Testis (tissue), 3 donors: ENCODE measurements around the gene EFNB1. TPM values are rescaled to one million over a fixed set of nuclear protein-coding genes. Genes with fewer than 3 reads are reported as not detected.
"Not testable (repeated sequence)": the region's sequence is repeated elsewhere in the genome, so short reads cannot be mapped to it uniquely, and the experiment has no call there.

Experiments used
- DNase-seq: peaks from one replicate; pipeline ENCODE4 v3.0.0-alpha.2; 2019
- H3K27ac ChIP-seq, 2 donors: fragments of 200-600 bp; sonication (generic); one replicate each; pipeline ENCODE4 v1.5.1; 2019
- H3K27me3 ChIP-seq: fragments of 200-600 bp; sonication (generic); one replicate; pipeline ENCODE4 v1.5.1; 2019
- H3K36me3 ChIP-seq: fragments of 200-600 bp; sonication (generic); one replicate; pipeline ENCODE4 v1.5.1; 2017; ENCODE audit warnings: low read depth; ENCODE audit errors: missing control alignments
- H3K4me1 ChIP-seq: fragments of 200-600 bp; sonication (generic); one replicate; pipeline ENCODE4 v1.5.1; 2019
- H3K4me3 ChIP-seq, 2 donors: fragments of 200-600 bp; sonication (generic); one replicate each; pipeline ENCODE4 v1.5.1; 2017 to 2019
- H3K9me3 ChIP-seq: fragments of 200-600 bp; sonication (generic); one replicate; pipeline ENCODE4 v1.5.1; 2017
- CTCF ChIP-seq, 3 experiments: fragments of 450-650 bp in 2 of 3; fragments of 200-600 bp in 1 of 3; sonication (generic) in 1 of 3; IDR thresholded peaks; one replicate each; pipeline ENCODE4 v1.5.1; 2016 to 2019; ENCODE audit warnings: antibody characterized with exemption in 3 of 3, mild to moderate bottlenecking in 2 of 3, moderate library complexity in 1 of 3
- POLR2A ChIP-seq: fragments of 450-650 bp; IDR thresholded peaks from one replicate; pipeline ENCODE4 v1.6.1; 2017; ENCODE audit warnings: antibody characterized with exemption, mild to moderate bottlenecking, moderate library complexity
- WGBS, 2 donors: methylation state at CpG; one replicate each; pipeline ENCODE4 v1.1.5; 2018; 5-methylcytosine and 5-hydroxymethylcytosine counted together
- intact Hi-C: fragments of 100-400 bp; cut with DNase I; formaldehyde crosslinking; loops from one replicate; pipeline ENCODE4 v1.15.1; 2023; ENCODE audit warnings: low total_unique reads
- polyA plus RNA-seq: library from polyadenylated mRNA; stranded (reverse); fragments of 350-450 nt; fragmentation: Illumina TruSeq; extraction: RNeasy Lipid Tissue Mini Kit (QIAGEN cat#74804); gene quantifications from one replicate; pipeline ENCODE4 v1.2.3, GENCODE V29; 2014; ENCODE audit warnings: low read depth, low replicate concordance; ENCODE audit not compliant: insufficient read depth
- total RNA-seq, 2 donors: library from RNA; depleted of rRNA; stranded (reverse); fragments of >200 nt; gene quantifications; one replicate each; pipeline ENCODE4 v1.2.3, GENCODE V29; 2016

Gene EFNB1
- total and polyA plus RNA-seq, 3 donors from 2014 or later = 14.6 to 29.4 (median 21.1) TPM

- H3K4me1 ChIP-seq = peaks cover 3% of the 10 kb centered on the region
- WGBS, 2 donors = 83 to 86% methylated on average over 1 of the region's 1 CpG
- DNase-seq = no peak
- H3K27ac ChIP-seq = no peak overlapping the region
- TF ChIP-seq CTCF (IDR thresholded peaks at IDR 0.05) (no peak), POLR2A (no peak)
- H3K36me3 ChIP-seq = no peaks in the 10 kb centered on the region
- H3K9me3 ChIP-seq = no peaks in the 10 kb centered on the region
- H3K27me3 ChIP-seq = no peaks in the 10 kb centered on the region
- no peak overlapping the region for H3K4me3 ChIP-seq
- intact Hi-C loops = no loop called here
Observed at GRCh38 chrX:68792083-68792482, 36.7 kb upstream of the EFNB1 start.

GRCh38 chrX:68794461-68794860 lies 34.4 kb upstream of the EFNB1 start:
- WGBS, 2 donors = 79 to 81% methylated on average over 4 of the region's 4 CpGs
- no peak overlapping the region for H3K4me3 ChIP-seq
- H3K27ac ChIP-seq = no peak overlapping the region
- peaks cover 3% of the 10 kb centered on the region for H3K4me1 ChIP-seq
- H3K36me3 ChIP-seq = no peaks in the 10 kb centered on the region
- no peaks in the 10 kb centered on the region for H3K9me3 ChIP-seq
- DNase-seq = no peak
- TF ChIP-seq CTCF (IDR thresholded peaks at IDR 0.05) = no peak
- no peak for TF ChIP-seq POLR2A
- intact Hi-C loops = no loop called here
- no peaks in the 10 kb centered on the region for H3K27me3 ChIP-seq

- intact Hi-C loops = no loop called here
- H3K27ac ChIP-seq = no peak overlapping the region
- H3K36me3 ChIP-seq = no peaks in the 10 kb centered on the region
- WGBS, 2 donors = 86 to 87% methylated on average over 3 of the region's 3 CpGs
- H3K27me3 ChIP-seq = no peaks in the 10 kb centered on the region
- DNase-seq = no peak
- H3K9me3 ChIP-seq = no peaks in the 10 kb centered on the region
- TF ChIP-seq CTCF (IDR thresholded peaks at IDR 0.05) (no peak), POLR2A (no peak)
- H3K4me1 ChIP-seq = no peaks in the 10 kb centered on the region
- no peak overlapping the region for H3K4me3 ChIP-seq
Observed at GRCh38 chrX:68795741-68796140, 33.1 kb upstream of the EFNB1 start.

GRCh38 chrX:68798400-68798799 lies 30.4 kb upstream of the EFNB1 start:
- intact Hi-C loops, H3K9me3 ChIP-seq: not testable (repeated sequence)

GRCh38 chrX:68801737-68802290 lies 27.0 kb upstream of the EFNB1 start:
- H3K9me3 ChIP-seq = no peaks in the 10 kb centered on the region
- H3K4me3 ChIP-seq = no peak overlapping the region
- H3K4me1 ChIP-seq = no peaks in the 10 kb centered on the region
- H3K27me3 ChIP-seq = no peaks in the 10 kb centered on the region
- TF ChIP-seq POLR2A (no peak), CTCF (IDR thresholded peaks at IDR 0.05) (no peak)
- WGBS, 2 donors = 82 to 85% methylated on average over 4 of the region's 4 CpGs
- no peaks in the 10 kb centered on the region for H3K36me3 ChIP-seq
- DNase-seq = no peak
- intact Hi-C loops = no loop called here
- H3K27ac ChIP-seq = no peak overlapping the region

More at GRCh38 chrX:68798400-68798799, 30.4 kb upstream of the EFNB1 start:
- not testable (repeated sequence) for H3K4me1 ChIP-seq, H3K27me3 ChIP-seq, H3K4me3 ChIP-seq, H3K36me3 ChIP-seq, H3K27ac ChIP-seq, DNase-seq
